ENCODE measurements around the gene ZXDC. TPM values are rescaled to one million over a fixed set of nuclear protein-coding genes. Genes with fewer than 3 reads are reported as not detected.
A peak's percentile ranks its signal among the peaks of the same experiment; 100 is the strongest.

Gene ZXDC
- total RNA-seq, 1 experiment from 2014 or later: 28.3 TPM

GRCh38 chr3:126419151-126419703 is 56.5 kb downstream of the ZXDC start:
- DNase-seq: no peak
- Histone ChIP-seq H3K4ac (ENCODE audit: low read depth, low read length) (no peak overlapping the region), H2BK12ac (ENCODE audit: insufficient read length, low read depth, low read length) (no peak overlapping the region), H3K14ac (ENCODE audit: insufficient read depth, low read length) (no peak overlapping the region), H4K20me1 (ENCODE audit: control insufficient read depth, insufficient read depth, insufficient read length) (peaks cover 3% of the 10 kb centered on the region), H3T11ph (ENCODE audit: low read length) (no peak overlapping the region), H3K9me3 (ENCODE audit: control insufficient read depth, low read depth, low read length) (no peaks in the 10 kb centered on the region), H3K27me3 (ENCODE audit: insufficient read depth, low read length) (no peaks in the 10 kb centered on the region), H2BK5ac (ENCODE audit: insufficient read length, low read length) (no peak overlapping the region), H2BK20ac (ENCODE audit: low read depth, low read length, poor library complexity, severe bottlenecking) (no peak overlapping the region), H4K8ac (replicated peaks; ENCODE audit: insufficient read length, low read depth, low read length) (no peak overlapping the region), H3K27ac (ENCODE audit: insufficient read length, low read depth, low read length) (no peak overlapping the region), H2AFZ (ENCODE audit: low read length) (no peak overlapping the region), H3K4me1 (ENCODE audit: insufficient read depth, low read length) (peaks cover 5% of the 10 kb centered on the region; the same call in 1 of the 2 replicates), H2BK15ac (ENCODE audit: low read depth, low read length) (no peak overlapping the region), H2AK5ac (ENCODE audit: insufficient read length, low read length) (no peak overlapping the region), H4K5ac (ENCODE audit: insufficient read length, low read depth, low read length) (no peak overlapping the region), H3K9ac (ENCODE audit: extremely low read depth, insufficient read length, low read length) (no peak overlapping the region), H3K23ac (ENCODE audit: insufficient read length, low read depth, low read length) (no peak overlapping the region), H3K18ac (ENCODE audit: insufficient read length, low read depth, low read length) (no peak overlapping the region), H4K91ac (ENCODE audit: insufficient read length, low read depth, low read length) (no peak overlapping the region), H3K56ac (ENCODE audit: insufficient read length, low read depth, low read length) (no peak overlapping the region), H3K23me2 (ENCODE audit: insufficient read length, low read depth, low read length, poor library complexity, severe bottlenecking) (no peaks in the 10 kb centered on the region), H2BK120ac (ENCODE audit: low read depth, low read length, poor library complexity, severe bottlenecking) (no peak overlapping the region), H3K79me2 (ENCODE audit: insufficient read depth, low read length) (no peaks in the 10 kb centered on the region), H3K79me1 (ENCODE audit: insufficient read depth, low read depth, low read length, poor library complexity, severe bottlenecking) (no peaks in the 10 kb centered on the region), H3K4me2 (ENCODE audit: insufficient read depth, insufficient read length, low read length) (no peak overlapping the region)
- WGBS (ENCODE audit: extremely low coverage, insufficient read length, low lambda C conversion rate): no CpG with 5 or more reads among the region's 6 CpGs
- Mint-ChIP-seq H3K27ac (0 out of 7 replicates have a peak overlapping the region, but pooled peaks of 1 of the 3 experiments have one; percentile 87), H3K27me3 (ENCODE audit: low read depth) (no peaks in the 10 kb centered on the region; the same call in 1 of the 2 replicates), H3K36me3 (ENCODE audit: insufficient read depth in 1 of 3, low read depth in 3 of 3) (no peaks in the 10 kb centered on the region), H3K4me1 (peaks cover 13 to 19% of the 10 kb centered on the region in 2 experiments), H3K4me3 (no peak overlapping the region), H3K9me3 (no peaks in the 10 kb centered on the region; a peak in 1 of 5 replicates)
- TF ChIP-seq CTCF (conservative IDR thresholded peaks at IDR 0.05): no peak
